HG03175 (cell line): ENCODE data around the gene SMARCA4.
"Not testable (repeated sequence)": the region's sequence is repeated elsewhere in the genome, so short reads cannot be mapped to it uniquely, and the experiment has no call there.

Experiments
- ATAC-seq: cut with Tn5 transposase; IDR thresholded peaks from one replicate; pipeline ENCODE4 v1.9.1; 2021; ENCODE audit warnings: mild to moderate bottlenecking, moderate library complexity; ENCODE audit not compliant: unreplicated experiment

The SMARCA4 gene

GRCh38 chr19:11092181-11092538 lies 131.3 kb downstream of the SMARCA4 start:
- ATAC-seq = no peak

GRCh38 chr19:11093689-11094238 lies 132.9 kb downstream of the SMARCA4 start:
- ATAC-seq = no peak

- ATAC-seq = no peak
Measured at GRCh38 chr19:11094520-11094894, 133.7 kb downstream of the SMARCA4 start.

- ATAC-seq = peak; percentile 45
Measured at GRCh38 chr19:11096210-11096841, 135.5 kb downstream of the SMARCA4 start.

- ATAC-seq = not testable (repeated sequence)
Measured at GRCh38 chr19:11097367-11097766, 136.5 kb downstream of the SMARCA4 start.

GRCh38 chr19:11098327-11098726 lies 137.5 kb downstream of the SMARCA4 start:
- no peak for ATAC-seq

GRCh38 chr19:11098861-11099260 lies 138.0 kb downstream of the SMARCA4 start:
- ATAC-seq = no peak

GRCh38 chr19:11100049-11100448 lies 139.2 kb downstream of the SMARCA4 start:
- no peak for ATAC-seq

GRCh38 chr19:11101057-11101456 lies 140.2 kb downstream of the SMARCA4 start:
- no peak for ATAC-seq

- no peak for ATAC-seq
Measured at GRCh38 chr19:11102944-11103343, 142.1 kb downstream of the SMARCA4 start.

GRCh38 chr19:11103667-11104066 lies 142.8 kb downstream of the SMARCA4 start:
- not testable (repeated sequence) for ATAC-seq

- ATAC-seq = no peak
Measured at GRCh38 chr19:11105014-11105636, 144.3 kb downstream of the SMARCA4 start.

GRCh38 chr19:11106477-11106876 lies 145.6 kb downstream of the SMARCA4 start:
- ATAC-seq = no peak

GRCh38 chr19:11108746-11109145 lies 147.9 kb downstream of the SMARCA4 start:
- ATAC-seq = no peak

GRCh38 chr19:11111117-11111770 lies 150.4 kb downstream of the SMARCA4 start:
- no peak for ATAC-seq

GRCh38 chr19:11111771-11112144 lies 150.9 kb downstream of the SMARCA4 start:
- no peak for ATAC-seq
